Camera-type eye (tissue), 1 donor: ENCODE measurements around the gene TRAF7. TPM values are rescaled to one million over a fixed set of nuclear protein-coding genes. Genes with fewer than 3 reads are reported as not detected.

Experiments used
- total RNA-seq: library from RNA; depleted of rRNA; stranded (reverse); fragments of >200 nt; gene quantifications from one replicate; pipeline ENCODE4 v1.2.3, GENCODE V29; 2014

Gene TRAF7
- 38.7 TPM for total RNA-seq

GRCh38 chr16:2155091-2155950 lies at the start of gene TRAF7:
Gene TRAF7, plus strand, starts transcription at chr16:2155782. Its CDS starts 8,139 bp downstream, at chr16:2163921.

GRCh38 chr16:2135770-2136490 lies 19.7 kb upstream of the TRAF7 start, which contains the start of gene PKD1:
Gene PKD1, minus strand, starts transcription at chr16:2135898. Its CDS starts 209 bp downstream, at chr16:2135689.

GRCh38 chr16:2147981-2148671 lies 7.5 kb upstream of the TRAF7 start, which contains the start of gene RAB26:
Gene RAB26, plus strand, starts transcription at chr16:2148625. Its CDS starts 159 bp downstream, at chr16:2148784.

GRCh38 chr16:2196162-2196980 lies 40.8 kb downstream of the TRAF7 start, which contains the start of gene CASKIN1:
Gene CASKIN1, minus strand, starts transcription at chr16:2196605. Its CDS starts 173 bp downstream, at chr16:2196432.

GRCh38 chr16:2205104-2205966 lies 49.8 kb downstream of the TRAF7 start, which contains the start of gene MLST8:
Gene MLST8, plus strand, starts transcription at chr16:2205454. Its CDS starts 632 bp downstream, at chr16:2206086.

GRCh38 chr16:2210386-2211365 lies 55.1 kb downstream of the TRAF7 start, which contains the start of gene BRICD5:
Gene BRICD5, minus strand, starts transcription at chr16:2210863. Its CDS starts 30 bp downstream, at chr16:2210833.

GRCh38 chr16:2214719-2214968 lies 59.1 kb downstream of the TRAF7 start, which contains the start of gene PGP:
Gene PGP, minus strand, starts transcription at chr16:2214840. Its CDS starts 63 bp downstream, at chr16:2214777.

GRCh38 chr16:2223221-2223941 lies 67.8 kb downstream of the TRAF7 start, which contains the start of gene E4F1:
Gene E4F1, plus strand, starts transcription at chr16:2223591. Its CDS starts 23 bp downstream, at chr16:2223614.

Other genes starting within 250 kb of the TRAF7 start
- 0.38 TPM for gene HS3ST6, start 237.4 kb upstream of the TRAF7 start, total RNA-seq
- 5.7 TPM for gene MSRB1, start 212.6 kb upstream of the TRAF7 start, total RNA-seq
- gene RPL3L, start 201.1 kb upstream of the TRAF7 start, total RNA-seq: 6.3 TPM
- 71.7 TPM for gene NDUFB10, start 196.2 kb upstream of the TRAF7 start, total RNA-seq
- gene RPS2, start 191.0 kb upstream of the TRAF7 start, total RNA-seq: 801 TPM
- not detected for gene RNF151, start 188.9 kb upstream of the TRAF7 start, total RNA-seq
- gene TBL3, start 183.7 kb upstream of the TRAF7 start, total RNA-seq: 32.0 TPM
- 0.55 TPM for gene NOXO1, start 174.3 kb upstream of the TRAF7 start, total RNA-seq
- gene GFER, start 171.6 kb upstream of the TRAF7 start, total RNA-seq: 14.7 TPM
- gene SYNGR3, start 165.8 kb upstream of the TRAF7 start, total RNA-seq: 6.5 TPM
- 20.3 TPM for gene ZNF598, start 146.0 kb upstream of the TRAF7 start, total RNA-seq
- 2.0 TPM for gene NPW, start 136.0 kb upstream of the TRAF7 start, total RNA-seq
- gene NHERF2, start 128.9 kb upstream of the TRAF7 start, total RNA-seq: 36.8 TPM
- 17.2 TPM for gene NTHL1, start 107.9 kb upstream of the TRAF7 start, total RNA-seq
- 103 TPM for gene TSC2, start 107.8 kb upstream of the TRAF7 start, total RNA-seq
- 195 TPM for gene PKD1, start 19.9 kb upstream of the TRAF7 start, total RNA-seq
- gene RAB26, start 7.2 kb upstream of the TRAF7 start, total RNA-seq: 6.1 TPM
- gene CASKIN1, start 40.8 kb downstream of the TRAF7 start, total RNA-seq: 7.3 TPM
- 34.4 TPM for gene MLST8, start 49.7 kb downstream of the TRAF7 start, total RNA-seq
- 12.3 TPM for gene BRICD5, start 55.1 kb downstream of the TRAF7 start, total RNA-seq
- 15.1 TPM for gene PGP, start 59.1 kb downstream of the TRAF7 start, total RNA-seq
- gene E4F1, start 67.8 kb downstream of the TRAF7 start, total RNA-seq: 37.4 TPM
- 1.2 TPM for gene DNASE1L2, start 80.7 kb downstream of the TRAF7 start, total RNA-seq
- 40.5 TPM for gene ECI1, start 95.8 kb downstream of the TRAF7 start, total RNA-seq
- 117 TPM for gene RNPS1, start 112.3 kb downstream of the TRAF7 start, total RNA-seq
- 25.3 TPM for gene ABCA3, start 184.9 kb downstream of the TRAF7 start, total RNA-seq